A673 (cell line): ENCODE data around the gene KISS1R.

Experiments
- CTCF ChIP-seq: fragments of 300-800, 200-600 bp; sonication (generic); conservative IDR thresholded peaks from 2 replicates; pipeline ENCODE4 v1.5.1; 2017; ENCODE audit warnings: low read depth, mild to moderate bottlenecking, antibody characterized with exemption, low read length, moderate library complexity, mixed read lengths
- EZH2 ChIP-seq: fragments of 200-600 bp; sonication (generic); IDR thresholded peaks from 2 replicates; pipeline ENCODE4 v1.6.1; 2017; ENCODE audit warnings: borderline replicate concordance, low read depth, mild to moderate bottlenecking, mixed read lengths, antibody characterized with exemption, low read length; ENCODE audit not compliant: poor library complexity, severe bottlenecking

GRCh38 chr19:929203-929890 lies 12.2 kb downstream of the KISS1R start:
- TF ChIP-seq CTCF: no peak
- no peak for TF ChIP-seq EZH2
